K562 (cell line): Measurements from ENCODE around the gene SUPT3H. TPM values are rescaled to one million over a fixed set of nuclear protein-coding genes. Genes with fewer than 3 reads are reported as not detected.

ENCODE experiments used
- CTBP1 ChIP-seq: fragments of 450-650 bp; IDR thresholded peaks from 2 replicates; pipeline ENCODE4 v1.6.1; 2016; ENCODE audit warnings: borderline replicate concordance
- GABPA ChIP-seq: fragments of 200-800 bp; sonication (Bioruptor generic); conservative IDR thresholded peaks from 2 replicates; pipeline ENCODE4 v1.6.1; 2016; ENCODE audit warnings: low read depth, missing genetic modification characterization, missing compliant biosample characterization
- MEIS2 ChIP-seq: fragments of 450-650 bp; IDR thresholded peaks from 2 replicates; pipeline ENCODE4 v1.6.1; 2014; ENCODE audit warnings: mild to moderate bottlenecking; ENCODE audit not compliant: partially characterized antibody
- NCOA4 ChIP-seq: fragments of 450-650 bp; IDR thresholded peaks from 2 replicates; pipeline ENCODE4 v1.6.1; 2018; ENCODE audit warnings: mild to moderate bottlenecking; ENCODE audit not compliant: partially characterized antibody
- POLR3G ChIP-seq: IDR thresholded peaks from 2 replicates; pipeline ENCODE4 v1.6.1; 2011; ENCODE audit not compliant: insufficient read length, insufficient replicate concordance; ENCODE audit errors: extremely low read depth
- PPARD ChIP-seq: fragments of 250-450 bp; sonication (Bioruptor Pico); IDR thresholded peaks from 2 replicates; pipeline ENCODE4 v1.8.0; 2022; ENCODE audit warnings: inconsistent platforms, mild to moderate bottlenecking, moderate library complexity
- PTRF ChIP-seq: fragments of 450-650 bp; IDR thresholded peaks from 2 replicates; pipeline ENCODE4 v1.6.1; 2016; ENCODE audit warnings: mild to moderate bottlenecking, missing genetic modification characterization, missing compliant biosample characterization
- PURB ChIP-seq: sonication (generic); formaldehyde crosslinking; IDR thresholded peaks from 2 replicates; pipeline ENCODE4 v1.9.0; 2021; ENCODE audit warnings: low read depth, mild to moderate bottlenecking, missing genetic modification reagents
- TSC22D4 ChIP-seq: fragments of 450-650 bp; IDR thresholded peaks from 2 replicates; pipeline ENCODE4 v1.6.1; 2016; ENCODE audit warnings: missing genetic modification characterization, missing biosample characterization, control low read depth
- XRCC3 ChIP-seq: fragments of 450-650 bp; IDR thresholded peaks from 2 replicates; pipeline ENCODE4 v1.6.1; 2017; ENCODE audit warnings: mild to moderate bottlenecking, moderate library complexity
- ZEB2 ChIP-seq: fragments of 450-650 bp; IDR thresholded peaks from 2 replicates; pipeline ENCODE4 v1.6.1; 2016
- ZNF12 ChIP-seq: sonication (generic); formaldehyde crosslinking; IDR thresholded peaks from 2 replicates; pipeline ENCODE4 v1.4.0; 2020; ENCODE audit warnings: mild to moderate bottlenecking, missing genetic modification reagents
- ZNF175 ChIP-seq: fragments of 200-800 bp; sonication (Bioruptor generic); IDR thresholded peaks from 2 replicates; pipeline ENCODE4 v1.6.1; 2016; ENCODE audit warnings: low read depth, mild to moderate bottlenecking, missing genetic modification characterization, missing compliant biosample characterization
- ZNF197 ChIP-seq: fragments of 200-800 bp; sonication (Bioruptor generic); IDR thresholded peaks from 2 replicates; pipeline ENCODE4 v1.6.1; 2016; ENCODE audit warnings: low read depth, missing genetic modification characterization, missing compliant biosample characterization
- ZNF232 ChIP-seq: sonication (generic); formaldehyde crosslinking; IDR thresholded peaks from 2 replicates; pipeline ENCODE4 v1.8.0; 2022; ENCODE audit warnings: mild to moderate bottlenecking, missing genetic modification reagents
- polyA plus RNA-seq, 8 experiments: library from polyadenylated mRNA; depleted of rRNA in 4 of 8; stranded (reverse) in 5 of 8; unstranded in 3 of 8; fragments of >200 nt; fragmentation: Nextera tagmentation in 2 of 8; fragmentation: Illumina TruSeq in 1 of 8; extraction: Ambion mirVana in 2 of 8; extraction: Trizol in 1 of 8; gene quantifications; 2 replicates each; pipeline versions ENCODE4 v1.2.1 to v1.2.3, GENCODE V29; 2011 to 2014; ENCODE audit warnings: inconsistent platforms in 1 of 8, missing spikeins in 1 of 8
- total RNA-seq, 7 experiments: library from RNA; depleted of rRNA in 6 of 7; stranded (reverse); fragments of >200 nt in 6 of 7; fragmentation: Illumina TruSeq in 2 of 7; extraction: Trizol in 2 of 7; gene quantifications; 2 replicates each; pipeline versions ENCODE4 v1.2.1 to v1.2.3, GENCODE V29; 2011 to 2021; ENCODE audit warnings: low replicate concordance in 1 of 7
- TF ChIP-seq, protein P1 (sequence below): sonication (generic); formaldehyde crosslinking; IDR thresholded peaks from 2 replicates; pipeline ENCODE4 v1.8.1; 2022; ENCODE audit warnings: missing genetic modification reagents
- TF ChIP-seq, protein P2 (sequence below): fragments of 250-450 bp; sonication (Bioruptor Pico); IDR thresholded peaks from 2 replicates; pipeline ENCODE4 v1.4.0; 2020
- TF ChIP-seq, protein P3 (sequence below): sonication (generic); formaldehyde crosslinking; IDR thresholded peaks from 2 replicates; pipeline ENCODE4 v1.4.0; 2020; ENCODE audit warnings: mild to moderate bottlenecking, missing genetic modification reagents
- TF ChIP-seq, protein P4 (sequence below), 2 experiments: fragments of 450-650 bp; IDR thresholded peaks; 2 replicates each; pipeline ENCODE4 v1.6.1; 2018; ENCODE audit warnings: mild to moderate bottlenecking in 2 of 2, low read depth in 1 of 2; ENCODE audit not compliant: partially characterized antibody in 2 of 2

SUPT3H gene
- total and polyA plus RNA-seq, 9 of the 15 experiments (the other 6 are each of a cell fraction or from before 2014, with no cell fraction given): 7.2 to 16.3 (median 11.9) TPM

DNA sequence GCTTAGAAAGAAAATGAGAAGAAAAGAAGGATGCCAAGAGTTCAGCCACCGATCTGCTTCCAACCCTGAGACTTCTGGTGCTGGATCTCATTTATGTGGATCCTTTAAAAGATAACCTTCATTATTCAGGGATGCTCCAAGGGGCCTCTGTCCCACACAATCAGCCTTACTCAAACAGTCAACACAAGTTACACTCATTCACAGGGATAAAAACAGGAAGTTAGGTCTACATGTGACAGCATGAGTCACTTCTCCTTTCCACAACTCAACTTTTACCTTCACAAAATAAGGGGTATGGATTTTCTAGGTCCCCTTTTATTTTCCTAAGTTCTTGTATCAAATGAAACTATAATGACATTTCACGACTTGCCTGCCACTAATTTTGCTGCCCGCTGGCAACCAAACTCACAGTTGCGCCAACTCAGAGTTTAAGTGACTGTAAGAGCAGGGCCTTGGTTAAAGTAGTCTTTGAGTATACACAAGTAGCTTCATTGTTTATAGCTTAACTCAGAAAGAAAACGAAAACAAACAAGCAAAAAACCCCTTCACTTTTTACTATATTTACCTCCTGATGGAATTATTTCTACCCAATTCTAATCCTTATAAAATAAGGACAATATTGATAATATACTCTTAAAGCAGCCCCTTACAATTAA lies 328.4 kb downstream of the SUPT3H start (continued):
- TF ChIP-seq, protein P1, sequence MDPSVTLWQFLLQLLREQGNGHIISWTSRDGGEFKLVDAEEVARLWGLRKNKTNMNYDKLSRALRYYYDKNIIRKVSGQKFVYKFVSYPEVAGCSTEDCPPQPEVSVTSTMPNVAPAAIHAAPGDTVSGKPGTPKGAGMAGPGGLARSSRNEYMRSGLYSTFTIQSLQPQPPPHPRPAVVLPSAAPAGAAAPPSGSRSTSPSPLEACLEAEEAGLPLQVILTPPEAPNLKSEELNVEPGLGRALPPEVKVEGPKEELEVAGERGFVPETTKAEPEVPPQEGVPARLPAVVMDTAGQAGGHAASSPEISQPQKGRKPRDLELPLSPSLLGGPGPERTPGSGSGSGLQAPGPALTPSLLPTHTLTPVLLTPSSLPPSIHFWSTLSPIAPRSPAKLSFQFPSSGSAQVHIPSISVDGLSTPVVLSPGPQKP: no peak
- 0 out of 2 replicates have a peak, but pooled peaks have one; percentile 14 for TF ChIP-seq ZEB2
- TF ChIP-seq NCOA4: no peak
- no peak for TF ChIP-seq PPARD
- TF ChIP-seq CTBP1: peak; percentile 53; the same call in 1 of the 2 replicates
- TF ChIP-seq MEIS2: no peak
- no peak for TF ChIP-seq PURB (CRISPR knock-in tag)
- TF ChIP-seq POLR3G: no peak
- no peak for TF ChIP-seq PTRF (tag)
- TF ChIP-seq TSC22D4 (tag): no peak
- TF ChIP-seq, protein P2, sequence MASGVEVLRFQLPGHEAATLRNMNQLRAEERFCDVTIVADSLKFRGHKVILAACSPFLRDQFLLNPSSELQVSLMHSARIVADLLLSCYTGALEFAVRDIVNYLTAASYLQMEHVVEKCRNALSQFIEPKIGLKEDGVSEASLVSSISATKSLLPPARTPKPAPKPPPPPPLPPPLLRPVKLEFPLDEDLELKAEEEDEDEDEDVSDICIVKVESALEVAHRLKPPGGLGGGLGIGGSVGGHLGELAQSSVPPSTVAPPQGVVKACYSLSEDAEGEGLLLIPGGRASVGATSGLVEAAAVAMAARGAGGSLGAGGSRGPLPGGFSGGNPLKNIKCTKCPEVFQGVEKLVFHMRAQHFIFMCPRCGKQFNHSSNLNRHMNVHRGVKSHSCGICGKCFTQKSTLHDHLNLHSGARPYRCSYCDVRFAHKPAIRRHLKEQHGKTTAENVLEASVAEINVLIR (CRISPR knock-in tag): no peak
- TF ChIP-seq ZNF232 (CRISPR knock-in tag): no peak
- TF ChIP-seq ZNF12 (CRISPR knock-in tag): no peak
- TF ChIP-seq ZNF197 (CRISPR knock-in tag): peak; percentile 73; the same call in 1 of the 2 replicates
- TF ChIP-seq, protein P3, sequence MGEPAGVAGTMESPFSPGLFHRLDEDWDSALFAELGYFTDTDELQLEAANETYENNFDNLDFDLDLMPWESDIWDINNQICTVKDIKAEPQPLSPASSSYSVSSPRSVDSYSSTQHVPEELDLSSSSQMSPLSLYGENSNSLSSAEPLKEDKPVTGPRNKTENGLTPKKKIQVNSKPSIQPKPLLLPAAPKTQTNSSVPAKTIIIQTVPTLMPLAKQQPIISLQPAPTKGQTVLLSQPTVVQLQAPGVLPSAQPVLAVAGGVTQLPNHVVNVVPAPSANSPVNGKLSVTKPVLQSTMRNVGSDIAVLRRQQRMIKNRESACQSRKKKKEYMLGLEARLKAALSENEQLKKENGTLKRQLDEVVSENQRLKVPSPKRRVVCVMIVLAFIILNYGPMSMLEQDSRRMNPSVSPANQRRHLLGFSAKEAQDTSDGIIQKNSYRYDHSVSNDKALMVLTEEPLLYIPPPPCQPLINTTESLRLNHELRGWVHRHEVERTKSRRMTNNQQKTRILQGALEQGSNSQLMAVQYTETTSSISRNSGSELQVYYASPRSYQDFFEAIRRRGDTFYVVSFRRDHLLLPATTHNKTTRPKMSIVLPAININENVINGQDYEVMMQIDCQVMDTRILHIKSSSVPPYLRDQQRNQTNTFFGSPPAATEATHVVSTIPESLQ (CRISPR knock-in tag): no peak
- TF ChIP-seq GABPA (tag): peak; percentile 41
- no peak for TF ChIP-seq XRCC3
- TF ChIP-seq ZNF175: no peak
- TF ChIP-seq, protein P4, sequence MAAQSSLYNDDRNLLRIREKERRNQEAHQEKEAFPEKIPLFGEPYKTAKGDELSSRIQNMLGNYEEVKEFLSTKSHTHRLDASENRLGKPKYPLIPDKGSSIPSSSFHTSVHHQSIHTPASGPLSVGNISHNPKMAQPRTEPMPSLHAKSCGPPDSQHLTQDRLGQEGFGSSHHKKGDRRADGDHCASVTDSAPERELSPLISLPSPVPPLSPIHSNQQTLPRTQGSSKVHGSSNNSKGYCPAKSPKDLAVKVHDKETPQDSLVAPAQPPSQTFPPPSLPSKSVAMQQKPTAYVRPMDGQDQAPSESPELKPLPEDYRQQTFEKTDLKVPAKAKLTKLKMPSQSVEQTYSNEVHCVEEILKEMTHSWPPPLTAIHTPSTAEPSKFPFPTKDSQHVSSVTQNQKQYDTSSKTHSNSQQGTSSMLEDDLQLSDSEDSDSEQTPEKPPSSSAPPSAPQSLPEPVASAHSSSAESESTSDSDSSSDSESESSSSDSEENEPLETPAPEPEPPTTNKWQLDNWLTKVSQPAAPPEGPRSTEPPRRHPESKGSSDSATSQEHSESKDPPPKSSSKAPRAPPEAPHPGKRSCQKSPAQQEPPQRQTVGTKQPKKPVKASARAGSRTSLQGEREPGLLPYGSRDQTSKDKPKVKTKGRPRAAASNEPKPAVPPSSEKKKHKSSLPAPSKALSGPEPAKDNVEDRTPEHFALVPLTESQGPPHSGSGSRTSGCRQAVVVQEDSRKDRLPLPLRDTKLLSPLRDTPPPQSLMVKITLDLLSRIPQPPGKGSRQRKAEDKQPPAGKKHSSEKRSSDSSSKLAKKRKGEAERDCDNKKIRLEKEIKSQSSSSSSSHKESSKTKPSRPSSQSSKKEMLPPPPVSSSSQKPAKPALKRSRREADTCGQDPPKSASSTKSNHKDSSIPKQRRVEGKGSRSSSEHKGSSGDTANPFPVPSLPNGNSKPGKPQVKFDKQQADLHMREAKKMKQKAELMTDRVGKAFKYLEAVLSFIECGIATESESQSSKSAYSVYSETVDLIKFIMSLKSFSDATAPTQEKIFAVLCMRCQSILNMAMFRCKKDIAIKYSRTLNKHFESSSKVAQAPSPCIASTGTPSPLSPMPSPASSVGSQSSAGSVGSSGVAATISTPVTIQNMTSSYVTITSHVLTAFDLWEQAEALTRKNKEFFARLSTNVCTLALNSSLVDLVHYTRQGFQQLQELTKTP (IDR thresholded peaks at IDR 0.05; ENCODE audit: low read depth in 1 of 2, partially characterized antibody in 2 of 2): peak in 1 of 2 experiments; percentile 26
